ENCODE data around the gene COL4A4.
"Not testable (repeated sequence)": the region's sequence is repeated elsewhere in the genome, so short reads cannot be mapped to it uniquely, and the experiment has no call there.

COL4A4 gene

GRCh38 chr2:227177592-227178336, 13.8 kb upstream of the COL4A4 start (continued):
- no peak for TF ChIP-seq ZSCAN16 (tag by site-specific recombination; IDR thresholded peaks at IDR 0.05)
- no peak for TF ChIP-seq KLF9 (tag by site-specific recombination; IDR thresholded peaks at IDR 0.05; ENCODE audit: low read depth)
- no peak for TF ChIP-seq PRDM10 (tag by site-specific recombination; IDR thresholded peaks at IDR 0.05)
- no peak for TF ChIP-seq WT1 (tag by site-specific recombination; IDR thresholded peaks at IDR 0.05)
- TF ChIP-seq ZNF629 (tag by site-specific recombination; IDR thresholded peaks at IDR 0.05): no peak

GRCh38 chr2:227171779-227172178, 7.8 kb upstream of the COL4A4 start:
- CTCF ChIA-PET: interaction anchor here (0.6 kb wide), 1 partner anchor 473 kb away, joined by 3 read pairs; no protein-coding TSS in a partner anchor

GRCh38 chr2:227164763-227165291, 822 bp upstream of the COL4A4 start:
- Histone ChIP-seq H3K27ac (ENCODE audit: extremely low read depth, low read depth, low read length) (peak overlapping the region; percentile 75; the same call in 1 of the 2 replicates), H3K36me3 (ENCODE audit: control insufficient read depth in 2 of 2, insufficient read depth in 1 of 2, low read length in 2 of 2) (no peaks in the 10 kb centered on the region), H3K4me3 (ENCODE audit: low read depth, low read length) (peak overlapping the region; percentile 84), H3K4me1 (ENCODE audit: control insufficient read depth, insufficient read depth, low read length) (peaks cover 3% of the 10 kb centered on the region; the same call in 1 of the 2 replicates), H3K9me3 (ENCODE audit: control insufficient read depth, insufficient read depth, low read depth, low read length) (no peaks in the 10 kb centered on the region)
- POLR2A ChIA-PET: no interaction called here
- CTCF ChIA-PET: no interaction called here
- TF ChIP-seq, protein P1, sequence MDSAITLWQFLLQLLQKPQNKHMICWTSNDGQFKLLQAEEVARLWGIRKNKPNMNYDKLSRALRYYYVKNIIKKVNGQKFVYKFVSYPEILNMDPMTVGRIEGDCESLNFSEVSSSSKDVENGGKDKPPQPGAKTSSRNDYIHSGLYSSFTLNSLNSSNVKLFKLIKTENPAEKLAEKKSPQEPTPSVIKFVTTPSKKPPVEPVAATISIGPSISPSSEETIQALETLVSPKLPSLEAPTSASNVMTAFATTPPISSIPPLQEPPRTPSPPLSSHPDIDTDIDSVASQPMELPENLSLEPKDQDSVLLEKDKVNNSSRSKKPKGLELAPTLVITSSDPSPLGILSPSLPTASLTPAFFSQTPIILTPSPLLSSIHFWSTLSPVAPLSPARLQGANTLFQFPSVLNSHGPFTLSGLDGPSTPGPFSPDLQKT (IDR thresholded peaks at IDR 0.05; ENCODE audit: borderline replicate concordance, low read depth, low read length): no peak
- no peak for TF ChIP-seq ZNF138 (tag by site-specific recombination; IDR thresholded peaks at IDR 0.05; ENCODE audit: borderline replicate concordance)
- TF ChIP-seq ZBTB21 (tag by site-specific recombination; IDR thresholded peaks at IDR 0.05): 0 out of 2 replicates have a peak, but pooled peaks have one; percentile 22
- TF ChIP-seq ZNF202 (tag by site-specific recombination; IDR thresholded peaks at IDR 0.05; ENCODE audit: borderline replicate concordance): no peak
- TF ChIP-seq ZNF157 (tag by site-specific recombination; IDR thresholded peaks at IDR 0.05): no peak
- no peak for TF ChIP-seq ZNF366 (tag by site-specific recombination; conservative IDR thresholded peaks at IDR 0.05)
- TF ChIP-seq, protein P2, sequence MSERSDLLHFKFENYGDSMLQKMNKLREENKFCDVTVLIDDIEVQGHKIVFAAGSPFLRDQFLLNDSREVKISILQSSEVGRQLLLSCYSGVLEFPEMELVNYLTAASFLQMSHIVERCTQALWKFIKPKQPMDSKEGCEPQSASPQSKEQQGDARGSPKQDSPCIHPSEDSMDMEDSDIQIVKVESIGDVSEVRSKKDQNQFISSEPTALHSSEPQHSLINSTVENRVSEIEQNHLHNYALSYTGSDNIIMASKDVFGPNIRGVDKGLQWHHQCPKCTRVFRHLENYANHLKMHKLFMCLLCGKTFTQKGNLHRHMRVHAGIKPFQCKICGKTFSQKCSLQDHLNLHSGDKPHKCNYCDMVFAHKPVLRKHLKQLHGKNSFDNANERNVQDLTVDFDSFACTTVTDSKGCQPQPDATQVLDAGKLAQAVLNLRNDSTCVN (tag by site-specific recombination; optimal IDR thresholded peaks at IDR 0.05): peak; percentile 90
- no peak for TF ChIP-seq ZNF658 (tag by site-specific recombination; IDR thresholded peaks at IDR 0.05)
- no peak for TF ChIP-seq ZNF394 (tag by site-specific recombination; IDR thresholded peaks at IDR 0.05; ENCODE audit: borderline replicate concordance)
- TF ChIP-seq ZNF623 (tag by site-specific recombination; IDR thresholded peaks at IDR 0.05): no peak
- TF ChIP-seq ZBTB49 (tag by site-specific recombination; IDR thresholded peaks at IDR 0.05; ENCODE audit: low read depth): no peak
- no peak for TF ChIP-seq AEBP2 (tag by site-specific recombination; IDR thresholded peaks at IDR 0.05; ENCODE audit: borderline replicate concordance)
- no peak for TF ChIP-seq ZNF280C (tag by site-specific recombination; IDR thresholded peaks at IDR 0.05)
- TF ChIP-seq ZNF654 (tag by site-specific recombination; IDR thresholded peaks at IDR 0.05; ENCODE audit: low read depth): no peak

More at GRCh38 chr2:227171779-227172178, 7.8 kb upstream of the COL4A4 start:
- POLR2A ChIA-PET; H3K4me3 ChIP-seq (ENCODE audit: low read depth, low read length); H3K36me3 ChIP-seq (ENCODE audit: control insufficient read depth in 2 of 2, insufficient read depth in 1 of 2, low read length in 2 of 2); H3K9me3 ChIP-seq (ENCODE audit: control insufficient read depth, insufficient read depth, low read depth, low read length); H3K4me1 ChIP-seq (ENCODE audit: control insufficient read depth, insufficient read depth, low read length); H3K27ac ChIP-seq (ENCODE audit: extremely low read depth, low read depth, low read length): not testable (repeated sequence)

All from HEK293 (cell line).